SIG-M5 treated with dmso at 0.1 percent for 504 hours (cell line): ENCODE data around the gene ADGRG2.

Experiments used
- DNase-seq: peaks from one replicate; lab custom pipeline; 2025; ENCODE audit not compliant: unreplicated experiment; lab: John Stamatoyannopoulos, UW

Gene ADGRG2

DNA sequence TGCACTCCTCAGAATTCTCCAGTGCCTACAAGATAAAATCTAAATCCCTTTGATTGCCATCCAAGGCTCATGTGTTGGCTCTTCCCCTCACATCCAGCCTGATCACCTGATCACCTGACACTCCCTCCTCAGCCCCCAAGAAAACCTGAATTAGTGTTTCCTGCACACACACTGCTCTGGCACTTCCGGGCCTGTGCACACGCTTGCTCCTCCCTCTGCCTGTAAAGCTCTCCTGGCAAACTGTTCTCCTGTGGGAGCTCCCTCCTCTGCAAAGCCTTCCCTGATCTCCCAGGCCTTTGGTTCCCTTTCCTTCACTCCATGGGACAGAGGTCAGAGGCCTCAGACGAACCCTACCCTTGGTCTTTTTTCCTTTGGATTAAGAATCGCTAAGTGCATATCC, 158.2 kb downstream of the ADGRG2 start:
- DNase-seq, result no peak

DNA sequence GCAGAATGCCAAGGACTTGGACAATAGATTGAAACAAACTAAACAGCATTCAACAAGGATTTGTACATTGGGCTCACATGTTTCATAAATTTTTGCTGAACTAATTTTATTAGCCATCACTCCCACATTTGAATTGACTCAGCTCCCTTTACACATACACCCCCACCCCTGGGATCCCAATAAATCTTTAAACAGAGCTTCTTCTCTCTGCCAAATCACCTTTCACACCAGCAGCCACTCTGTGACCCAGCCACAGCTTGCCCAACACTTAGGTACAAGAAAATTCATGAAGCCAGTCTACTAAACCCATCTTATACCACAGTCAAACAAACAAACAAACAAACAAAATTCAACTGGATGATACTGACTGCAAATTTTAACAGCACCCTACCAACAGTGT, 159.9 kb downstream of the ADGRG2 start:
- DNase-seq, result no peak

DNA sequence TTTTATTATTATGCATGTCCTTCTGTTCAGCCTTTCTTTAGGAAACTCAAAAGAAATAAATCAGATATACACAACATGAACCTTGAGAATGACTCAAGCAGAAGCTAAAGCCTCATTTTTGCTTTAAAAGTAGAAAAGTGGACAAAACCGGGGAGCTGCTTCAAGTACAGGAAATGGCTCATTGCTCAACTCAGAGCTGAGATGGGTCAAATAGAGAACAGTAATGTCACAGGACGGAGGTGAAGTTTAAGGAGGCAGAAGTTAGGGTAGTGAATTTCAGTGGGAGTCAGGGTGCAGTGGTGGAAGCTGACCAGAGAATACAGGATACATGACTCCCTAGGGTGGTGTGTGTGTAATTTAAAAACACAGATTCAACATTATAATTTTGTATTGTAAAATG, 160.6 kb downstream of the ADGRG2 start:
- peak; percentile 73 for DNase-seq

GRCh38 chrX:18956303-18957032, 165.8 kb downstream of the ADGRG2 start:
- peak; percentile 62 for DNase-seq

DNA sequence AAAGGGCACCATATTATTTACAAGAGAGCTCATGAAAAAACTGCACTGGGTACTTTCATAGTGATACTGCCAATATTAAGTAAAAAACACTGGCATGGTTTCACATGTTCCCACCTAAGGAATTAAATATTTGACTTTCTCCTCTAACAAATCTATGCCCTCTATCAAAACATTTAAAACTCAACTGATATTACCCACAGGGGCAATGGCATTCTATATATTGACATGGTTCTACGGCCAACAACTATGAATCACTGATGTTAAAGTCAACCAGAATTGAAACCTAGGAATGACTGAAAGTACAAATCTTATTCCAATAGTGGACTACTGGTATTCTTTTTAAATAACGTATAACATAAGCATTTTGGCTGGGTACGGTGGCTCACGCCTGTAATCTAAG, 166.6 kb downstream of the ADGRG2 start:
- no peak for DNase-seq

DNA sequence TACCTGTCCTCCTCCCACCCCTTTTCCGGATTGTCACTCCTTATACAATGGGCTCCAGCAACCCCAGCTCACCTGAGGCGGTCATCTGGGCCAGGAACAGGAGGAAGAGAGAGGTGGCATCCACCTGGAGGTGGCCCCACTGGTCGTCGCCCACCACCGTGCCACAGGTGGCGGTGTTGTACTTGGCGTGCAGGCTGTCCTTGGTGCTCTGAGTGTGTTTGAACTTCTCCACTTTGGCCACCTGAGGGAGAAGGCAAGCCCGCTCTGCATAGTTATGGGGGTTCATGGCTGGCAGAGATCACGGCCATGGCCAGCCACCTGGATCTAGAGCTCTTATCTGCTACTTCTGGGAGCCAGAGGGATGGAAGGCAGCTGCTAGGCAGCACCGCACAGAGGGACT, 171.2 kb downstream of the ADGRG2 start:
- no peak for DNase-seq

- no peak for DNase-seq
Observed at GRCh38 chrX:18949944-18950301, 172.3 kb downstream of the ADGRG2 start.

GRCh38 chrX:18949291-18949943, 172.9 kb downstream of the ADGRG2 start:
- no peak for DNase-seq

- DNase-seq, result no peak
Observed at GRCh38 chrX:18946611-18947010, 175.7 kb downstream of the ADGRG2 start.

DNA sequence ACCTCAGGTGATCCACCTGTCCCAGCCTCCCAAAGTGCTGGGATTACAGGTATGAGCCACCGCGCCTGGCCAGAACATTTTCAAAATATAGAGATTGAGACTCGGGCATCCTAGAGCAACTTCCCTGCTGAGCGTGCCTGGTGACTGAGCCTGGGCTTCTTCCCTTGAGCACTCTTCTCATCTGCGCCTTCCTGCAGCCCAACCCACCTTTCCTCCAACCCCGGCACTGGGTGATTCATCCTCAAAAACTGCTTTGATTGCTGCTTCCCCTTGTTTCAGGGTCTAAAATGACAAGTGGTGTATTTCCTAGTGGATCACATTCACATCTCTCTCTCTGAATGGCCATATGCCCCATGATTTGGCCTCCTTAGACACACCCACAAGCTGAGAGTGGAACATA, 176.1 kb downstream of the ADGRG2 start:
- DNase-seq, result no peak

GRCh38 chrX:18945483-18945882, 176.8 kb downstream of the ADGRG2 start:
- DNase-seq, result no peak

GRCh38 chrX:18944482-18944881, 177.8 kb downstream of the ADGRG2 start:
- no peak for DNase-seq

GRCh38 chrX:18941896-18942295, 180.4 kb downstream of the ADGRG2 start:
- no peak for DNase-seq
